Glutamatergic neuron (in vitro differentiated cells): ENCODE measurements around the gene CDK9. TPM values are rescaled to one million over a fixed set of nuclear protein-coding genes. Genes with fewer than 3 reads are reported as not detected.
A peak's percentile ranks its signal among the peaks of the same experiment; 100 is the strongest.

Experiments used
- DNase-seq: peaks from one replicate; pipeline ENCODE4 v3.0.0; 2022
- H3K27ac Mint-ChIP-seq: one replicate; pipeline ENCODE4 v1.8.0; 2020; ENCODE audit warnings: mild to moderate bottlenecking, mixed read lengths, inconsistent platforms; ENCODE audit not compliant: unreplicated experiment
- H3K27me3 Mint-ChIP-seq: one replicate; pipeline ENCODE4 v1.8.0; 2020; ENCODE audit warnings: mild to moderate bottlenecking, moderate library complexity, mixed read lengths, inconsistent platforms; ENCODE audit not compliant: unreplicated experiment
- H3K36me3 Mint-ChIP-seq: one replicate; pipeline ENCODE4 v1.8.0; 2020; ENCODE audit warnings: mild to moderate bottlenecking, mixed read lengths, inconsistent platforms; ENCODE audit not compliant: unreplicated experiment
- H3K4me1 Mint-ChIP-seq: one replicate; pipeline ENCODE4 v1.8.0; 2020; ENCODE audit warnings: mild to moderate bottlenecking, low read depth, mixed read lengths, inconsistent platforms; ENCODE audit not compliant: unreplicated experiment
- H3K4me3 Mint-ChIP-seq: one replicate; pipeline ENCODE4 v1.8.0; 2020; ENCODE audit warnings: mild to moderate bottlenecking, mixed read lengths, inconsistent platforms; ENCODE audit not compliant: unreplicated experiment
- H3K9me3 Mint-ChIP-seq: one replicate; pipeline ENCODE4 v1.8.0; 2020; ENCODE audit warnings: mild to moderate bottlenecking, moderate library complexity, mixed read lengths, inconsistent platforms; ENCODE audit not compliant: unreplicated experiment
- total RNA-seq: library from RNA; stranded (reverse); fragmentation: NEBNext Ultra II Directional; extraction: Animal tissue kit (Norgen Biotek cat#: 25700); gene quantifications from one replicate; pipeline ENCODE4 v1.2.1, GENCODE V29; 2021; ENCODE audit not compliant: unreplicated experiment
- TF ChIP-seq, protein P1 (sequence below): fragments of 200-600 bp; sonication (generic); IDR thresholded peaks from one replicate; pipeline ENCODE4 v1.5.0; 2021; ENCODE audit not compliant: partially characterized antibody, unreplicated experiment

CDK9 gene
- total RNA-seq, 1 donor from 2014 or later, result 83.9 TPM

DNA sequence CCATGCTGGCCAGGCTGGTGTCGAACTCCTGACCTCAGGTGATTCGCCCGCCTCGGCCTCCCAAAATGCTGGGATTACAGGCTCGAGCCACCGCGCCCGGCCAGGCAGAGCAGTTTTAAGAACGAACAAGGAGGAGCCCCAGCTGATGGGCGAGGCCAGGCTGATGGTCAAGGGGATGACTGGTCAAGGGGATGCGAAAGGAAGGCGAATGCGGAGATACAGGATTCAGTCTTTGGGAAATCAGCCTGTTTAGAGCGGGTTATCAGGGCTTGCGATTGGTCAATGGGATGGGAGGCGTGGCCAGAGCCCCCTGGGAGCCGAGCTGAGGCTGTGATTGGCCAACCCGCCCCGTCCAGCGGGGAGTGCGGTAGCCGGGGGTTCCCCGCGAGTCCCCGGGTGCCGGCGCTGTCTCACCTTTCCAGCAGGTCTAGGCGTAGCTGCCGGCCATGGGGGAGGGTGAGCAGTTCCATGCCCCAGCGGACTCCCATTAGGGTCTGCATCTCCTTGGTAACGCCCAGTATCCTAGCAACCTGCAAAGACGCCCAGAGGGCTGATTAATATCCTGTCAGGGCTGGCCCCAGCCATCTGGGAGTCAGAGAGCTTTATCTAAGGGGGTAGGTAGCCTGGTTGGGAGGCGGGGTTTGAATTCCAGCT lies 43.3 kb upstream of the CDK9 start:
- Mint-ChIP-seq H3K9me3 (peaks cover 3% of the 10 kb centered on the region), H3K4me3 (peak overlapping the region; percentile 88), H3K36me3 (peaks cover 5% of the 10 kb centered on the region), H3K27ac (peak overlapping the region; percentile 90), H3K27me3 (peaks cover 6% of the 10 kb centered on the region), H3K4me1 (peaks cover 16% of the 10 kb centered on the region)
- TF ChIP-seq, protein P1, sequence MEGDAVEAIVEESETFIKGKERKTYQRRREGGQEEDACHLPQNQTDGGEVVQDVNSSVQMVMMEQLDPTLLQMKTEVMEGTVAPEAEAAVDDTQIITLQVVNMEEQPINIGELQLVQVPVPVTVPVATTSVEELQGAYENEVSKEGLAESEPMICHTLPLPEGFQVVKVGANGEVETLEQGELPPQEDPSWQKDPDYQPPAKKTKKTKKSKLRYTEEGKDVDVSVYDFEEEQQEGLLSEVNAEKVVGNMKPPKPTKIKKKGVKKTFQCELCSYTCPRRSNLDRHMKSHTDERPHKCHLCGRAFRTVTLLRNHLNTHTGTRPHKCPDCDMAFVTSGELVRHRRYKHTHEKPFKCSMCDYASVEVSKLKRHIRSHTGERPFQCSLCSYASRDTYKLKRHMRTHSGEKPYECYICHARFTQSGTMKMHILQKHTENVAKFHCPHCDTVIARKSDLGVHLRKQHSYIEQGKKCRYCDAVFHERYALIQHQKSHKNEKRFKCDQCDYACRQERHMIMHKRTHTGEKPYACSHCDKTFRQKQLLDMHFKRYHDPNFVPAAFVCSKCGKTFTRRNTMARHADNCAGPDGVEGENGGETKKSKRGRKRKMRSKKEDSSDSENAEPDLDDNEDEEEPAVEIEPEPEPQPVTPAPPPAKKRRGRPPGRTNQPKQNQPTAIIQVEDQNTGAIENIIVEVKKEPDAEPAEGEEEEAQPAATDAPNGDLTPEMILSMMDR, result no peak
- DNase-seq, result peak; percentile 94

DNA sequence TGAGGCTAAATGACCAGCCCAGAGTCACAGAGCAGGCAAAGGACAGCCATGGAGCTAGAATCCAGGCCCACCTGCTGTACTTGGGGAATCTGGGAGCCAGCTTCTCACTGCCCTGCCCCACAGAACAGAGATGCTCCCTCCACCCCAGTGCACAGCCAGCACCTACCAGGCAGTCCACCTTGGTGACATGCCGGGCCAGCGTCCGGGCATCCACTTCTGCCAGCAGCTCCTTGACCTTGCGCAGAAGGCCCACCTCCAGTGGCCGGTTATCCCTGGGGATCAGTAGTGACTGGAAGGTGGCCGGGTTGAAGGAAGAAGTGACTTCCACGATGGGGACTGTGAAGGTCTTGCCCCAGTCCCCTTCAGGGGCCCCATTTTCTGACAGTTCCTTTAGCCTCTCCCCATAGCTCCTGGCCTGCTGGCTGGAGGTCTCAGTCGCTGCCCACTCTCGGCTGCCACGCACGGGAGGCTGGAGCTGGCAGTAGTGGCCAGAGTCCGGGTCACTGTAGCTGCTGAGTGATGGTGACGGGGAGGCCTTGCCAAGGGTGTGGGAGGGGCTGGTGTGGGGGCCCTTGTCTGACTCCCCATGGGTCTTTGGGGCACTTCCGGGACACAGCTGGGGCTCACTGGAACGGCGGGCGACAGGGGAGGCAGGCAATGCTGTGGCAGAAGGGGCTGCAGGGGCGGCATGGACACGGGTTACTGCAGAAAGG lies 41.3 kb upstream of the CDK9 start:
- H3K27ac Mint-ChIP-seq, result no peak overlapping the region
- peaks cover 3% of the 10 kb centered on the region for H3K9me3 Mint-ChIP-seq
- TF ChIP-seq, protein P1, result no peak
- DNase-seq, result no peak
- peaks cover 13% of the 10 kb centered on the region for H3K4me1 Mint-ChIP-seq
- H3K27me3 Mint-ChIP-seq, result peaks cover 4% of the 10 kb centered on the region
- H3K4me3 Mint-ChIP-seq, result no peak overlapping the region
- H3K36me3 Mint-ChIP-seq, result no peaks in the 10 kb centered on the region

DNA sequence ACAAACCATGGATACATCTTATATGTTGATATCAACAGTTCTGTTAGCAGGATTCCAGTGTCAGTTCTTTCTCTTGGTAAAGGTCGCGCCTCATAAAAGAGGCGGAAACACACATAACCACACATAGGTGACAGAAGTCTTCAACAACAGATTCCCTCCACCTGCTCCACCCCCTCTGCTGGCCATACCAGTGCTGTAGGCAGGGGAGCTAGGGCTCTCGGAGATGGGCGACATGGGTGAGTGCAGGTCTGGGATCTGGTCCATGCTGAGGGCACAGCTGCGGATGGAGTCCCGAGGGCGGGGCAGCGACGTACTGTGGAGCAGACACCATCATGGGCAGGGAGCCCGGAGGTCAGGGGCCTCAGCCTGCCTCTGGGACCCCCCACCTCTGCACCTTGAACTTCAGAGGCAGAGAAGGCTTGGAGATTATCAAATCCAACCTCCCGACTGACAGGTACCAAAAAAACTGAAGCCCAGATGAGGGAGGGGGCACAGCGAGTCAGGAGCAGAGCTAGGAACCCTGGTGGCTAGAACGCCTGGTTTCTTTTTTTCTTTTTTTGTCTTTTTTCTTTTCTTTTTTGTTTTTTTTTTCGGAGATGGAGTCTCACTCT lies 38.8 kb upstream of the CDK9 start:
- Mint-ChIP-seq H3K27ac (no peak overlapping the region), H3K9me3 (peaks cover under 1% of the 10 kb centered on the region), H3K4me3 (no peak overlapping the region), H3K4me1 (peaks cover 8% of the 10 kb centered on the region), H3K36me3 (peaks cover 5% of the 10 kb centered on the region), H3K27me3 (peaks cover 7% of the 10 kb centered on the region)
- DNase-seq, result no peak
- TF ChIP-seq, protein P1, result no peak

DNA sequence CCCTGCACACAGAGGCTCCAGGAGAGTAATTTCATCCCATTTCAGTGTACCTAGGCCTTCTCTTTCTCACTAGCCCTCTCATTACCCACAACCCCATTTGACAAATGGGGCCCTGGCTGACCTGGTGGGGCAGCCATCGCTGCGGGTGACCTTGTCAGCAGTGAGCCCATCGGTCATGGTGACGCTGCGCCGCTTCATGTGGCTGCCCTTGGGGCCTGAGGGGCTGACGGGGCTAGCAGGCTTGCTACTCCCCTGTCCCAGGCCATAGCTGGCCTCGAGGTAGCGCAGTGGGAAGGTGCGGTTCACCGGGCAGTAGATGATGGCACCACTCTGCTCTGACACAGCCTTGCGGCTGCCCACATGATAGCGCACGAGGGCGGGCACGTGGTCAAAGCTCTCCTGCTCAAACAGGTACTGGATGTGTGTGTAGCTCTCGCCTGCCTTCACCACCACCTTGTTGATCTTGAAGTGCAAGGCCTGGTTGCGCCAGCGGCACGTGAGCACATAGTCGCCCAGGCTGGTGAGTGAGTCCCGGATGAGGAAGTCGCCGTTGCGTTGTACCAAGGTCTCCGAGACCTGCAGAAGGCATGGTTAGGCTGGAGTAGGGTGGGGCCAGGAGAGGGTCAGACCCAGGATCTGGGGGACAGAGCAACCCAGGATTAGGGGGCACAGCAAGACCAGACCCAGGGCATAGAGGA lies 36.6 kb upstream of the CDK9 start:
- DNase-seq, result no peak
- no peak overlapping the region for H3K27ac Mint-ChIP-seq
- H3K36me3 Mint-ChIP-seq, result peaks cover 5% of the 10 kb centered on the region

More for the DNA sequence above, 36.6 kb upstream of the CDK9 start:
- Mint-ChIP-seq H3K4me3 (no peak overlapping the region), H3K9me3 (peaks cover 4% of the 10 kb centered on the region), H3K27me3 (peaks cover 8% of the 10 kb centered on the region), H3K4me1 (peaks cover 5% of the 10 kb centered on the region)
- TF ChIP-seq, protein P1, result no peak
